ENCODE data around the gene TMEM239. TPM values are rescaled to one million over a fixed set of nuclear protein-coding genes. Genes with fewer than 3 reads are reported as not detected.

Gene TMEM239
- polyA plus RNA-seq, 1 donor from 2014 or later: not detected

GRCh38 chr20:2835331-2835796 lies 19.2 kb downstream of the TMEM239 start:
- Histone ChIP-seq H2AFZ (ENCODE audit: low read depth, low read length) (no peak overlapping the region), H3K4me2 (ENCODE audit: low read length) (no peak overlapping the region), H3K4me3 (ENCODE audit: low read length) (no peak overlapping the region), H3K27me3 (ENCODE audit: insufficient read depth, low read depth, low read length) (no peaks in the 10 kb centered on the region), H3K9me2 (ENCODE audit: insufficient read depth, low read length) (no peaks in the 10 kb centered on the region), H3K9ac (ENCODE audit: low read length) (no peak overlapping the region), H4K20me1 (ENCODE audit: insufficient read depth) (no peaks in the 10 kb centered on the region), H3K9me3 (ENCODE audit: low read length) (no peaks in the 10 kb centered on the region), H3F3A (ENCODE audit: insufficient read depth, low read length, poor library complexity, severe bottlenecking) (no peaks in the 10 kb centered on the region), H3K79me2 (replicated peaks; ENCODE audit: insufficient read depth, low read length) (no peaks in the 10 kb centered on the region), H3K36me3 (ENCODE audit: insufficient read depth, low read length) (no peaks in the 10 kb centered on the region), H3K27ac (ENCODE audit: low read length) (no peak overlapping the region)
- TF ChIP-seq SMC3 (conservative IDR thresholded peaks at IDR 0.05; ENCODE audit: poor library complexity) (no peak), TAF1 (IDR thresholded peaks at IDR 0.05; ENCODE audit: low read depth) (no peak)

- Histone ChIP-seq H3K36me3 (ENCODE audit: insufficient read depth, low read length) (no peaks in the 10 kb centered on the region), H3K4me3 (ENCODE audit: low read length) (no peak overlapping the region), H3K79me2 (replicated peaks; ENCODE audit: insufficient read depth, low read length) (no peaks in the 10 kb centered on the region), H3K9ac (ENCODE audit: low read length) (no peak overlapping the region), H3K27me3 (ENCODE audit: insufficient read depth, low read depth, low read length) (no peaks in the 10 kb centered on the region), H3F3A (ENCODE audit: insufficient read depth, low read length, poor library complexity, severe bottlenecking) (no peaks in the 10 kb centered on the region), H3K27ac (ENCODE audit: low read length) (no peak overlapping the region), H3K9me3 (ENCODE audit: low read length) (no peaks in the 10 kb centered on the region), H3K4me2 (ENCODE audit: low read length) (no peak overlapping the region), H3K9me2 (ENCODE audit: insufficient read depth, low read length) (no peaks in the 10 kb centered on the region), H2AFZ (ENCODE audit: low read depth, low read length) (no peak overlapping the region), H4K20me1 (ENCODE audit: insufficient read depth) (no peaks in the 10 kb centered on the region)
- TF ChIP-seq RAD21 (conservative IDR thresholded peaks at IDR 0.05): no peak
- TF ChIP-seq CTCF (IDR thresholded peaks at IDR 0.05; ENCODE audit: poor library complexity, severe bottlenecking): no peak
- TF ChIP-seq SMC3 (conservative IDR thresholded peaks at IDR 0.05; ENCODE audit: poor library complexity): no peak
- TF ChIP-seq TAF1 (IDR thresholded peaks at IDR 0.05; ENCODE audit: low read depth): no peak
- TF ChIP-seq REST (IDR thresholded peaks at IDR 0.05; ENCODE audit: borderline replicate concordance): no peak
- TF ChIP-seq EZH2 (IDR thresholded peaks at IDR 0.05; ENCODE audit: borderline replicate concordance, insufficient read depth, low read length, poor library complexity, severe bottlenecking): no peak
- no peak for TF ChIP-seq POLR2AphosphoS5 (IDR thresholded peaks at IDR 0.05)
- no peak for TF ChIP-seq MXI1 (conservative IDR thresholded peaks at IDR 0.05; ENCODE audit: poor library complexity, severe bottlenecking)
- TF ChIP-seq EP300 (conservative IDR thresholded peaks at IDR 0.05; ENCODE audit: poor library complexity, severe bottlenecking): no peak
Measured at GRCh38 chr20:2836035-2836434, 19.9 kb downstream of the TMEM239 start.

Measured in neural cell (in vitro differentiated cells).